ENCODE data around the gene PACSIN3.

DNA sequence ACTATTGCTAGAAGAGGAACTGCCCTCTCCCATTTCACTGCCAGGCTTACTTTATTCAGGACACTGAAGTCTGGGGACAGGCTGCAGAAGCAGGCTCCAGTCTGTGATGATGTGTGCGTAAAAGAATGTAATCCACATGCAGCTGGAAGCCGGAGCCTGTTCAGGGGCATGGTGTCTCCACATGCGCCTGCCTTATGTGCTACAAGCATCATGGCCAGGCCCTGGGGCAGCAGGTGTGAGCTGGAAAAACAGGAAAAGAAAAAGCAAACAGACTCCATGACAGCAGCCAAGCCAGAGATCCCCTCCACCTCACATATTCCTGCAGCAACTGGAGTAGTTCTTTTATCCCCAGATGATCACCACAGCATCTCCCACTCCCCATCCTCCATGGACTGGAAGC is 42.9 kb downstream of the PACSIN3 start:
- TF ChIP-seq, protein P1, sequence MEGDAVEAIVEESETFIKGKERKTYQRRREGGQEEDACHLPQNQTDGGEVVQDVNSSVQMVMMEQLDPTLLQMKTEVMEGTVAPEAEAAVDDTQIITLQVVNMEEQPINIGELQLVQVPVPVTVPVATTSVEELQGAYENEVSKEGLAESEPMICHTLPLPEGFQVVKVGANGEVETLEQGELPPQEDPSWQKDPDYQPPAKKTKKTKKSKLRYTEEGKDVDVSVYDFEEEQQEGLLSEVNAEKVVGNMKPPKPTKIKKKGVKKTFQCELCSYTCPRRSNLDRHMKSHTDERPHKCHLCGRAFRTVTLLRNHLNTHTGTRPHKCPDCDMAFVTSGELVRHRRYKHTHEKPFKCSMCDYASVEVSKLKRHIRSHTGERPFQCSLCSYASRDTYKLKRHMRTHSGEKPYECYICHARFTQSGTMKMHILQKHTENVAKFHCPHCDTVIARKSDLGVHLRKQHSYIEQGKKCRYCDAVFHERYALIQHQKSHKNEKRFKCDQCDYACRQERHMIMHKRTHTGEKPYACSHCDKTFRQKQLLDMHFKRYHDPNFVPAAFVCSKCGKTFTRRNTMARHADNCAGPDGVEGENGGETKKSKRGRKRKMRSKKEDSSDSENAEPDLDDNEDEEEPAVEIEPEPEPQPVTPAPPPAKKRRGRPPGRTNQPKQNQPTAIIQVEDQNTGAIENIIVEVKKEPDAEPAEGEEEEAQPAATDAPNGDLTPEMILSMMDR (conservative IDR thresholded peaks at IDR 0.05 in 1 of 2, IDR thresholded peaks at IDR 0.05 in 1 of 2; ENCODE audit: low read depth in 1 of 2, low read length in 2 of 2), result no peak
- no peak for TF ChIP-seq EZH2 (IDR thresholded peaks at IDR 0.05; ENCODE audit: low read length, missing control alignments)
